ENCODE results near the gene YIPF5.
A peak's percentile ranks its signal among the peaks of the same experiment; 100 is the strongest.

- TF ChIP-seq, protein P1, sequence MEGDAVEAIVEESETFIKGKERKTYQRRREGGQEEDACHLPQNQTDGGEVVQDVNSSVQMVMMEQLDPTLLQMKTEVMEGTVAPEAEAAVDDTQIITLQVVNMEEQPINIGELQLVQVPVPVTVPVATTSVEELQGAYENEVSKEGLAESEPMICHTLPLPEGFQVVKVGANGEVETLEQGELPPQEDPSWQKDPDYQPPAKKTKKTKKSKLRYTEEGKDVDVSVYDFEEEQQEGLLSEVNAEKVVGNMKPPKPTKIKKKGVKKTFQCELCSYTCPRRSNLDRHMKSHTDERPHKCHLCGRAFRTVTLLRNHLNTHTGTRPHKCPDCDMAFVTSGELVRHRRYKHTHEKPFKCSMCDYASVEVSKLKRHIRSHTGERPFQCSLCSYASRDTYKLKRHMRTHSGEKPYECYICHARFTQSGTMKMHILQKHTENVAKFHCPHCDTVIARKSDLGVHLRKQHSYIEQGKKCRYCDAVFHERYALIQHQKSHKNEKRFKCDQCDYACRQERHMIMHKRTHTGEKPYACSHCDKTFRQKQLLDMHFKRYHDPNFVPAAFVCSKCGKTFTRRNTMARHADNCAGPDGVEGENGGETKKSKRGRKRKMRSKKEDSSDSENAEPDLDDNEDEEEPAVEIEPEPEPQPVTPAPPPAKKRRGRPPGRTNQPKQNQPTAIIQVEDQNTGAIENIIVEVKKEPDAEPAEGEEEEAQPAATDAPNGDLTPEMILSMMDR (conservative IDR thresholded peaks at IDR 0.05; ENCODE audit: low read depth, low read length): peak; percentile 75
- no peak for TF ChIP-seq EZH2 (IDR thresholded peaks at IDR 0.05; ENCODE audit: borderline replicate concordance, low read depth, low read length, poor library complexity, severe bottlenecking)
These were observed 28.2 kb downstream of the YIPF5 start for GRCh38 chr5:144142139-144142823.

Data from A673 (cell line).